PC-9 (cell line): Measurements from ENCODE around the gene MFSD6. TPM values are rescaled to one million over a fixed set of nuclear protein-coding genes. Genes with fewer than 3 reads are reported as not detected.
A peak's percentile ranks its signal among the peaks of the same experiment; 100 is the strongest.

Experiments
- BruUV-seq: library from RNA; stranded (reverse); fragments of 400-500 nt; replicated peaks from 2 replicates; lab custom pipeline; 2021; lab: Mats Ljungman, UMichigan
- CTCF ChIA-PET: fragments of 300-600 bp; sonication (Branson Sonifier 250); formaldehyde crosslinking; loops from one replicate; lab custom pipeline; 2022; ENCODE audit warnings: antibody characterized with exemption; lab: Charles Lee
- POLR2A ChIA-PET: fragments of 300-600 bp; sonication (Branson Sonifier 250); formaldehyde crosslinking; loops from one replicate; lab custom pipeline; 2022; ENCODE audit warnings: antibody characterized with exemption; ENCODE audit not compliant: unreplicated experiment; lab: Charles Lee
- DNase-seq, 2 experiments: peaks; one replicate each; pipeline versions ENCODE4 v3.0.0 to v3.0.0-alpha.2; 2015 to 2022; ENCODE audit warnings: mixed read lengths in 1 of 2
- H2AFZ ChIP-seq: fragments of 200-600 bp; sonication (generic); 2 replicates; pipeline ENCODE4 v1.8.1; 2017; ENCODE audit warnings: antibody characterized with exemption
- H3F3A ChIP-seq: fragments of 200-600 bp; sonication (generic); 2 replicates; pipeline ENCODE4 v1.8.1; 2017; ENCODE audit warnings: antibody characterized with exemption, mild to moderate bottlenecking, low read depth; ENCODE audit not compliant: insufficient read depth
- H3K27ac ChIP-seq: fragments of 200-600 bp; sonication (generic); 2 replicates; pipeline ENCODE4 v1.6.1; 2016; ENCODE audit warnings: mixed run types
- H3K27me3 ChIP-seq: fragments of 200-600 bp; sonication (generic); 2 replicates; pipeline ENCODE4 v1.6.1; 2016; ENCODE audit warnings: low read depth, mixed run types; ENCODE audit not compliant: insufficient read depth
- H3K36me3 ChIP-seq: fragments of 200-600 bp; sonication (generic); 2 replicates; pipeline ENCODE4 v1.6.1; 2016; ENCODE audit warnings: low read depth, mixed run types
- H3K4me1 ChIP-seq: fragments of 200-600 bp; sonication (generic); replicated peaks from 2 replicates; pipeline ENCODE4 v1.6.1; 2016; ENCODE audit warnings: mixed run types; ENCODE audit not compliant: insufficient read depth
- H3K4me2 ChIP-seq: fragments of 200-600 bp; sonication (generic); 2 replicates; pipeline ENCODE4 v1.6.1; 2017; ENCODE audit warnings: mixed run types
- H3K4me3 ChIP-seq: fragments of 200-600 bp; sonication (generic); 2 replicates; pipeline ENCODE4 v1.6.1; 2016; ENCODE audit warnings: mixed run types
- H3K79me2 ChIP-seq: fragments of 200-600 bp; sonication (generic); 2 replicates; pipeline ENCODE4 v1.6.1; 2017; ENCODE audit warnings: low read depth, mixed run types
- H3K9me2 ChIP-seq: fragments of 200-600 bp; sonication (generic); 2 replicates; pipeline ENCODE4 v1.8.1; 2017; ENCODE audit warnings: mild to moderate bottlenecking; ENCODE audit not compliant: insufficient read depth
- H3K9me3 ChIP-seq: fragments of 200-600 bp; sonication (generic); 2 replicates; pipeline ENCODE4 v1.8.1; 2016; ENCODE audit warnings: low read depth; ENCODE audit not compliant: insufficient read depth
- H4K20me1 ChIP-seq: fragments of 200-600 bp; sonication (generic); 2 replicates; pipeline ENCODE4 v1.8.1; 2017; ENCODE audit not compliant: insufficient read depth
- EZH2 ChIP-seq: fragments of 200-600 bp; sonication (generic); IDR thresholded peaks from 2 replicates; pipeline ENCODE4 v1.8.0; 2017; ENCODE audit warnings: antibody characterized with exemption, low read depth
- intact Hi-C: fragments of 100-400 bp; cut with micrococcal nuclease; formaldehyde crosslinking; loops from one replicate; pipeline ENCODE4 v1.10.0; 2022; ENCODE audit not compliant: unreplicated experiment
- total RNA-seq: library from RNA; stranded (reverse); gene quantifications from 2 replicates; pipeline ENCODE4 v1.2.3, GENCODE V29; 2021
- TF ChIP-seq, protein P1 (sequence below): fragments of 200-600 bp; sonication (generic); conservative IDR thresholded peaks from 2 replicates; pipeline ENCODE4 v1.6.1; 2017; ENCODE audit warnings: mixed run types, antibody characterized with exemption, mild to moderate bottlenecking, moderate library complexity

MFSD6 gene
- total RNA-seq, 1 experiment from 2014 or later = 15.6 TPM

DNA sequence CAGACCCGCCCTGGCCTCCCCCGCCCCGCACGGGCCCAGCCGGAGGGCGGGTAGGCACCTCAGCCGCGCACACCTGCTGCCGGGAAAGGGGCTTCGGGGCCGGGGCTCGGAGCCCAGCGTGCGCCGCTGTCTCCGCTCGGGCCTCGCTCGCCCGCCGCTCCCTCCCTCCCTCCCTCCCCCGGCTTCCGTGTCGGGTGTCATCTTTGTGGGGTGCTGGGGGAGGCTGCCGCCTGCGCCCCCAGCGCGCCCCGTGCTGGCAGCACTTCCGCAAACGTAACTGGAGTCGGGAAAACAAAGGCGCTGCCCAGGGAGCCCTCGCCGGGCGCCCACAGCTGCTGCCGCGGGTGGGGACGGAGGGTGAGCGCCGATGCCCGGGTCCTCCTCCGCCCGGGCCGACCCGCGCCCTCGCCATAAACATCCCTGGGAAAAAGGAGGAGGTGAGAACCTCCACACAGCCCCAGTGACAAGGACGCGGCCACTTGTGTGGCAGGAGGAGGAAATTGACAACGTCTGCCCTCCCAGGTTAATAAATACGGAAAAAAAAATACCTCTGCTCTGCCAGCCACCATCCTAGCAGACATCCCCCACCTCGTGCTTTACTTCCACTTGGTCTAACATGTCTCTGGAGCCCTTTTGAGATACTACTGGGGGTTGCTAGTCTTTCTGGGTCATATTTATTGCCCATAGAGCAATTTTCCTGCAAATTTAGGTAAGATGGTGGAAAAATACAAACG is 550 bp downstream of the MFSD6 start:
- peaks cover 3% of the 10 kb centered on the region; the same call in 1 of the 2 replicates for H3F3A ChIP-seq
- ChIA-PET CTCF (no interaction called here), POLR2A (no interaction called here)
- no peak overlapping the region for H3K27ac ChIP-seq
- H3K4me1 ChIP-seq = peaks cover 17% of the 10 kb centered on the region
- TF ChIP-seq EZH2 = no peak
- TF ChIP-seq, protein P1, sequence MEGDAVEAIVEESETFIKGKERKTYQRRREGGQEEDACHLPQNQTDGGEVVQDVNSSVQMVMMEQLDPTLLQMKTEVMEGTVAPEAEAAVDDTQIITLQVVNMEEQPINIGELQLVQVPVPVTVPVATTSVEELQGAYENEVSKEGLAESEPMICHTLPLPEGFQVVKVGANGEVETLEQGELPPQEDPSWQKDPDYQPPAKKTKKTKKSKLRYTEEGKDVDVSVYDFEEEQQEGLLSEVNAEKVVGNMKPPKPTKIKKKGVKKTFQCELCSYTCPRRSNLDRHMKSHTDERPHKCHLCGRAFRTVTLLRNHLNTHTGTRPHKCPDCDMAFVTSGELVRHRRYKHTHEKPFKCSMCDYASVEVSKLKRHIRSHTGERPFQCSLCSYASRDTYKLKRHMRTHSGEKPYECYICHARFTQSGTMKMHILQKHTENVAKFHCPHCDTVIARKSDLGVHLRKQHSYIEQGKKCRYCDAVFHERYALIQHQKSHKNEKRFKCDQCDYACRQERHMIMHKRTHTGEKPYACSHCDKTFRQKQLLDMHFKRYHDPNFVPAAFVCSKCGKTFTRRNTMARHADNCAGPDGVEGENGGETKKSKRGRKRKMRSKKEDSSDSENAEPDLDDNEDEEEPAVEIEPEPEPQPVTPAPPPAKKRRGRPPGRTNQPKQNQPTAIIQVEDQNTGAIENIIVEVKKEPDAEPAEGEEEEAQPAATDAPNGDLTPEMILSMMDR = no peak
- no peaks in the 10 kb centered on the region for H3K79me2 ChIP-seq
- no peaks in the 10 kb centered on the region for H3K36me3 ChIP-seq
- BruUV-seq = no TSS peak
- H3K4me3 ChIP-seq = peak overlapping the region; percentile 61
- intact Hi-C loops = no loop called here
- peak overlapping the region; percentile 95 for H2AFZ ChIP-seq
- H3K9me2 ChIP-seq = no peaks in the 10 kb centered on the region
- no peaks in the 10 kb centered on the region for H3K9me3 ChIP-seq
- peak overlapping the region; percentile 89 for H3K4me2 ChIP-seq
- peak in 1 of 2 experiments; percentile 48 for DNase-seq
- no peaks in the 10 kb centered on the region for H3K27me3 ChIP-seq
- H4K20me1 ChIP-seq = no peaks in the 10 kb centered on the region

- POLR2A ChIA-PET = no interaction called here
- H3K9me2 ChIP-seq = no peaks in the 10 kb centered on the region
- peaks cover 11% of the 10 kb centered on the region for H3K4me1 ChIP-seq
- no peaks in the 10 kb centered on the region for H3K36me3 ChIP-seq
- no peaks in the 10 kb centered on the region for H3K9me3 ChIP-seq
- TF ChIP-seq EZH2 = no peak
- TF ChIP-seq, protein P1 = no peak
- H3K79me2 ChIP-seq = no peaks in the 10 kb centered on the region
- no TSS peak for BruUV-seq
- H3K27ac ChIP-seq = no peak overlapping the region
- CTCF ChIA-PET = no interaction called here
- no peaks in the 10 kb centered on the region for H4K20me1 ChIP-seq
- peak overlapping the region; percentile 89 for H3K4me2 ChIP-seq
- no peak for DNase-seq
- peak overlapping the region; percentile 61; the same call in 1 of the 2 replicates for H3K4me3 ChIP-seq
- H3K27me3 ChIP-seq = no peaks in the 10 kb centered on the region
- intact Hi-C loops = loop anchor here (10.0 kb wide), 1 partner anchor 55 kb away; no protein-coding TSS in a partner anchor
- H3F3A ChIP-seq = no peaks in the 10 kb centered on the region; the same call in 1 of the 2 replicates
- H2AFZ ChIP-seq = no peak overlapping the region
These were observed 1.5 kb downstream of the MFSD6 start for GRCh38 chr2:190409616-190410015.

- DNase-seq = no peak
- Histone ChIP-seq H3K27me3 (no peaks in the 10 kb centered on the region), H3K4me3 (no peak overlapping the region), H3K27ac (no peak overlapping the region), H3K4me1 (peaks cover 10% of the 10 kb centered on the region), H3K4me2 (peak overlapping the region; percentile 89; the same call in 1 of the 2 replicates), H4K20me1 (no peaks in the 10 kb centered on the region), H3F3A (no peaks in the 10 kb centered on the region), H3K36me3 (no peaks in the 10 kb centered on the region), H3K79me2 (no peaks in the 10 kb centered on the region), H3K9me3 (no peaks in the 10 kb centered on the region), H2AFZ (no peak overlapping the region), H3K9me2 (no peaks in the 10 kb centered on the region)
- ChIA-PET CTCF (no interaction called here), POLR2A (interaction anchor here (0.8 kb wide), 1 partner anchor 58 kb away, joined by 5 read pairs; no protein-coding TSS in a partner anchor)
- TF ChIP-seq, protein P1 = no peak
- no peak for TF ChIP-seq EZH2
- intact Hi-C loops = loop anchor here (10.0 kb wide), 1 partner anchor 55 kb away; no protein-coding TSS in a partner anchor
- no TSS peak for BruUV-seq
These were observed 2.0 kb downstream of the MFSD6 start for GRCh38 chr2:190410166-190410565.
